M059J (cell line): Measurements from ENCODE around the gene DPAGT1. TPM values are rescaled to one million over a fixed set of nuclear protein-coding genes. Genes with fewer than 3 reads are reported as not detected.
"Not testable (repeated sequence)": the region's sequence is repeated elsewhere in the genome, so short reads cannot be mapped to it uniquely, and the experiment has no call there.

Experiments
- DNase-seq: peaks from one replicate; pipeline ENCODE4 v3.0.0-alpha.2; 2012; ENCODE audit warnings: low read depth
- total RNA-seq: library from RNA; depleted of rRNA; stranded (reverse); fragments of >200 nt; shearing (Covaris generic); gene quantifications from 2 replicates; pipeline ENCODE4 v1.2.3, GENCODE V29; 2014

Gene DPAGT1
- total RNA-seq, 1 experiment from 2014 or later = 42.1 TPM

DNA sequence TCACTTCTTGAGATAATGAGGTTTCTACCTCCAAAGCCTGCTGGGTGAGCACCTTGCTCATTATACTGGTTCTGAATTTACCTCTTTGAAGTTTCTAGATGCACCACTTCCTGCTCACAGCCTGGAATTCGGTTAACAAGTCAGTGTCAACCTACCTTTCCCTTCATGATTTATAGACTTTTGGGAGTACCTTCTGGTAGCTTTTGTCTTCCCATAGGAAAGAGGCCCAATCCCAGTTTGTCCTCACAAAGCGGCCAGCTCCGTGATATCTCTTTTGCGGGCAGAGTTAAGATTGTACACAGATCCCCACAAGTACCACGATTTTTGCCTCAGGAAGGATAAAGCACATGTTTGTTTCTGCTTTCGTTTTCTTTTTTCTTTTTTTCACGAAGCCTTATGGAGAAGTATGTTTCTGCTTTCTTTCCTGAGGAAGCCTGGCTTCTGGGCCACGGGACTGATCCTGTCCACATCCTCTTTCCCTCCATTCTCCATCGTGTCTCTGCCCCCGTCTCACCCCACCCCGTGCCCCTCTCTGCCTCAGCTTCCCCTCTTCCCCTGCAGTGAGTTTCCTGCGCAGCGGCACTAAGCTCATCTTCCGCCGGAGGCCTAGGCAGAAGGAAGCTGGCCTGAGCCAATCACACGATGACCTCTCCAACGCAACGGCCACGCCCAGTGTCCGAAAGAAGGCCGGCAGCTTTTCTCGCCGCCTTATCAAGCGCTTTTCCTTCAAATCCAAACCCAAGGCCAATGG lies 14.0 kb upstream of the DPAGT1 start:
- no peak for DNase-seq

DNA sequence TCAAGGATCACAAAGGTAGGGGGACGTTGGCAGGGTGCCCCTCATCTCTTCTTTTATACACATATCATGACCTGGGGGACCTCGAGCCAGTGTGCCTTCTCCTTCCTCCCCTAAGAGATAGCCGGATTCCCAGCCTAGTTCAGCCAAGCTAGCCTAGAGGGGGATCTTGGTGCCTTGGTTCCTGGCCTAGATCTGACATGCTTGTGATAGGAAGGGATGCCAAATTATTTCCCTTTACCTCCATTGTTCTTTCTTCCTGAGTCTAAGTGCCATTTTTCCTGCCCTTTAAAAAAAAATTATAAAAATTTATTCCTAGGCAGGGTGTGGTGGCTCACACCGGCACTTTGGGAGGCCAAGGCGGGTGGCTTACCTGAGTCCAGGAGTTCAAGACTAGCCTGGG lies 12.7 kb upstream of the DPAGT1 start:
- no peak for DNase-seq

DNA sequence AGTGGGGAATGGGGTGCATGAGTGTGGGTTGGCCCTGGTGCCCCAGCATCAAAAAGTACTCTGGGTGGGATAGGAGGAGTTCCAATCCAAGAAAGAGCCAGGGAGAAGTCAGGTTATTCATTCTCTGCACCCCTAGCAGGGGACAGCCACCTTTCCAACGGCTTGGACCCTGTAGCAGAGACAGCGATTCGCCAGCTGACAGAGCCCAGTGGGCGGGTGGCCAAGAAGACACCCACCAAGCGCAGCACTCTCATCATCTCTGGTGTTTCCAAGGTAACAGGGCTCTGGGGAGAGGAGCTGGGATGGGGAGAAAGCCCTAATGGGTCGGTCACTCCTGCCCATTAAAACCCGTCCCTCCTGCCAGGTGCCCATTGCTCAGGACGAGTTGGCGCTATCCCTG lies 12.1 kb upstream of the DPAGT1 start:
- no peak for DNase-seq

DNA sequence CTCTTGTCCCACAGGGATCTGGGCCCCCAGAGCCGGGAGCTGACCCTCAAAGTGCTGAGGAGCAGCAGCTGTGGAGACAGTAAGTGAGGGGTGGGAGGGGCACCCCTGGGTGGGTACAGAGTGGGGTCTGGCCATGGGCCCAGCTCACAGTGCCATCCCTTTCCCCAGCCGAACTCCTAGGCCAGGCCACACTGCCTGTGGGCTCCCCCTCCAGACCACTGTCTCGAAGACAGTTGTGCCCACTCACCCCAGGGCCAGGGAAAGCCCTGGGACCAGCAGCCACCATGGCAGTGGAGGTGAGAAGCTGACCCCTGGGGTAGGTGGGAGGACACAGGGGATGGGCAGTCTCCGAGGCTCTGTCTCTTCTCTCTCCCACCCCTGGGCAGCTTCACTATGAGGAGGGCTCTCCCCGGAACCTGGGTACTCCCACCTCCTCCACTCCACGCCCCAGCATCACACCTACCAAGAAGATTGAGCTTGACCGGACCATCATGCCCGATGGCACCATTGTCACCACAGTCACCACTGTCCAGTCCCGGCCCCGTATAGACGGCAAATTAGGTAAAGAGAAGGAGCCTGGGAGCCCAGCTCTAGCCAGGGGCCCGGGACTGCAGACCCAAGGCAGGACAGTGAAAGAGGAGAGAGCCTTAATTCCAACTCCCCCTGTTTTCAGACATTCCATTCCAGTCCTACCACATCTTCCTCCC lies 10.8 kb upstream of the DPAGT1 start:
- no peak for DNase-seq

DNA sequence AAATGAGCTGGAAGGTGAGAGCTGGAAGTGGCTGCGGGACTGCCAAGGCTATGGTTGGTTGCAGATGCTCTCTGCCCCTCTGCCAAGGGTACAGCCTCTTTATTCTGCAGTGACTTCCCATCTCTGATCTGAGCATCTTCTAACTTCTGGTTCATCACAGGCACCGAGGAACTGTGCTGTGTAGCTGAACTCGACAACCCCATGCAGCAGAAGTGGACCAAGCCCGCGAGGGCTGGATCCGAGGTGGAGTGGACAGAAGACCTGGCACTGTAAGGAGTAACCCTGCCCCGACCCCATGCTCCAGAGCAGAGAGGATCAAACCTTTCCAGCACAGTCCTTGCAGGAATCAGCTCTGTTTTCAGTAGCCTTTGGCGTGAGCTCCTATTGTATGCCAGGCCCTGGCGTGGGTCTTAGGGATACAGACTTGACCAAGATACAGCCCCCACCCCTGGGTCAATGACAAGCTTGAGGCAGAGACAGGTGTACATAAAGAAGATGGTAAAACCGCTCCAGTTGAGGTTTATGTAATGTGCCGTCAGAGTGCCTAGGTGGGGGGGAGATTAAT lies 9.8 kb upstream of the DPAGT1 start:
- DNase-seq = no peak

DNA sequence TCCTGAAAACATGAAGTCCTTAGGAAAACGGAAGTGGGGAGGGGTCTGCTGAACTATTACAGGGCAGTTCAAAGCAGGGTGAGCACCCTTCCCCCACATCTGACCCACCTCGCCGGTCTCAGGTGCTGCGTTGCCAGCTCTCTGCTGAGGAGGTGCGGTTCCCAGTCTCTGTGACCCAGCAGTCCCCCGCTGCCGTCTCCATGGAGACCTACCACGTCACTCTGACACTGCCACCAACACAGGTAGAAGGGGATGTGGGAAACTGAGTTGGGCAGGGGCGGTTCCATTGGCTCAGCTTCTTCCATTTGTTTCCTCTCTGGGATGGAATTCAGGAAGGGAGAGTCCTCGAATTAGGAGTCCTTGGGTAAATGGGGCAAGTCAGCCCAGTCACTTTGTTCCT lies 8.8 kb upstream of the DPAGT1 start:
- no peak for DNase-seq

DNA sequence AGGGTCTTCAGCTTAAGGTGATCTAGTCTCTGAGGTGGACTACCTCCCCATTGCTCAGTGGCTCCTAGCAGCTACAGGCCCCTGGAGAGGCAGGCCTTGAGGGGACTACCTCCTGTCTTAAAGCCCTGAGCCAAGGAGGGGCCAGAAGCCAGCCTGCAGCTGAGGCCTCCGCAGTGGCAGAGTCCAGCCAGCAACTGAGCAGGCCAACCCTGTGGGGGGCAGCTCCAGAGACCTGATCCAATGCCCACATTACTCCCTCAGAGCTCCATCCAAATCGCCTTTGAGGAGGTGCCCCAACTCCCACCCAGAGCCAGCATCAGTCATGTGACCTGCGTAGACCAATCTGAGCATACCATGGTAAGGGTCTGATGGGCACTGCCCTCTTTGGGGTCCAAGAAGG lies 8.2 kb upstream of the DPAGT1 start:
- no peak for DNase-seq

DNA sequence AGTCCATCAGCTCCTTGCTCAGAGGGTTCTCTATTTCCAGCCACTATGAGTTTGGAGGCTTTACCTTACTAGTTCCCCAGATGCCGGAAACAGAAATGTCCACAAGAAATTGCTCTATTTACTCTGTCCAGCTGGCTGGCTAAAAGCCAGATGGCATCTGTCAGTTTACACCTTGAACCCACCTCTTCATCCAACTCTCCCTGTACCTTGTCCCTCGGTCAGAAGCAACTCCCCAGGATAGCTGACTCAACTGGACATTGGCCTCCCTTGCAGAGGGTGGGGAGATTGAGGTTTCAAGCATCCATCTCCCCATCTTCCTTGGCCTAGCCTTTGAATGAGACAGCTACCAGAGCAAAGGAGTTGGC lies 7.2 kb upstream of the DPAGT1 start:
- DNase-seq = no peak

DNA sequence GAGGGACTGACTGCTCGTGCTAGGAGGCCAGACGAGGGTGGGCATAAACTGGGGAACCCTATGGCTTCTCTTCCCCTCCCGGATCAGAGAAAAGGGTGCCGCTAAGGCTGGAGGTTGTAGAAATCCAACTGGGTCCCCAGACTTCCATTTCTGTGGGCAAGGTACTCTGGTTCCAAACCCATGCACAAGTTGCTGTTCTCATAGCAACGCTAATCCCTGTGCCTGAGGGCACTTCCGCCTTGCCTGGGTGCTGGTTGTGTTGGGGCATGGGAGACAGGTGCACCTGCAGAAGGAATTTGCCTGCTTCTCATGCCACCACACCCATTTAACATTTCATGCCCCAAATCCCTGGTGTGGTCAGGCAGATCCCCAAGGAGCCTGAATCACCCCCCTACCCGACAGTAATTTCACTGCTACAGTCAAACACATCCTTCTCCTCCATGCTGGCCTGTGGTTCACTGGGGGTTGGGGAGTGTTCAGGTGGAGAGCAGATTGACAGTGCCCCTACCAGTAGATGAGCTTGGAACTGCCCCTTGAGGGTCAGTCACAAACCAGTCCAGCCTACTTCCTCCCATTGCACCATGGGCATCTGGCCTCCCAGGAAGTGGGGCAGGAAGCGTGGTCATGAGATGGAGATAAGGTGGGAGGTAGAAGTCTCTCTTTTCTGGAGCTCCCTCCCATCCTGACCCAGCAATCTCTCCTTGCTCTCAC lies 6.6 kb upstream of the DPAGT1 start:
- DNase-seq = peak; percentile 76

DNA sequence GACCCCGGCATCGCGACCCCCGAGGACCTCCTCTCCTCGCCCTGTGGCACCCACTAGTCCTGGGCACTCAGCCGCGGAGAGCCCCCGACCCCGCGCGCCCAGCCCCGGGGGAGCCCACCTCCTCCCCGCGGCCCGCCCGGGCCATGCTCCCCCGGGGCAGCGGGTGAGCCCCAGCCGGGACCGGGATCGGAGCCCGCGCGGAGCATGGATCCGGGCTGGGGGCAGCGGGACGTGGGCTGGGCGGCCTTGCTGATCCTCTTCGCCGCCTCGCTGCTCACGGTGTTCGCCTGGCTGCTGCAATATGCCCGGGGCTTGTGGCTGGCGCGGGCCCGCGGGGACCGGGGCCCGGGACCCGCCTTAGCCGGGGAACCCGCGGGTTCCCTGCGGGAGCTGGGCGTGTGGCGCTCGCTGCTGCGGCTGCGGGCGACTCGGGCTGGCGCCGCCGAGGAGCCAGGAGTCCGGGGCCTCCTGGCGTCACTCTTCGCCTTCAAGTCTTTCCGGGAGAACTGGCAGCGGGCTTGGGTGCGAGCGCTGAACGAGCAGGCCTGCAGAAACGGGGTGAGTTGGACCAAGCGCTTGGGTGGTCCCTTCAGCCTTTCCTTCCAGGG lies 6.0 kb upstream of the DPAGT1 start:
- no peak for DNase-seq

DNA sequence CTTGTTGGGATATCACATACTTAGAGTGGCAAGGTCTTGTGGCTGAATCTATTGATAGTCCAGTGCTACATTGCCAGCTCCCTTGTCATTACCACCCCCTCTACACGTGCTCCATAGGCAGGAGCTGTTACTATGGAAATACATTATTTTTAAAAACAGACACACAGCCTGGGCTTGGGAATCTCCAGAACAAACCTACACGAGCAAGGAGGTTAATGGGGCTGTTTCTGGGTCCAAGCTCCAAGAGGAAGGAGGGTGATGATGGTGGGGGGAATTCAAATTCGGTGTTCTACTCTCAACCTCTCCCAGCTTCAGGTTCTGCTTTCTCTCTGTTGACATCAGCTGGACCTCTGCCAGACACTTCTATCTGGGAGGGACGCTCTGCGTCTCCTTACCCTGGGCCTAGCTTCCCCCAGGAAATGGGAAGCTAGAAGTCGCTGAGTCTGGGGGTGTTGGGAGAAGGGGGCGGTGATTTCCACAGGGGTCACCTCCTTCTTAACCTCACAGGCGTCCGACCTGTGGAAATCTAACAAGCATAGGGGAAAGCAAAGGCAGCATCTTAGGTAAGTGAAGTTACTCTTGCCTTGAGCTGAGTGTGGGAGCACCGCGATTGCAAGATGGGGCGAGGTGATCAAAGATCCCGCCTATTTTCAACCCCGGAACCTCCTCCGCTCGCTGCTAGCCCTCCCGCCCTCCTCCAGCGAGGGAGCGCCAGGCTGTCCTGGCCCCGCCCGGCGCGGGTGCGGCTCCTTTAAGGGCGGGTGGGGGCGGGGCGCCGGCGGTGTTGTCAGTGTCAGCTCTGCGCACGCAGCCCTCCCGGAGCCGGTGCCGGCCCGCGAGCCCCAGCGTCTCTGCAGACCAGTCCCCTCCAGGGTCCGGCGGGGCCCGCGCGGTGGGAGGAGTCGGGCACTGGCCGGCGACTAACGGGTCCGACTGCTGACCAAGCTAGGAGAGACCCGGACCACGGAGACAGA lies 5.2 kb upstream of the DPAGT1 start, which contains the start of gene C2CD2L:
Gene C2CD2L (plus strand): TSS at position 781 of the 974 bp plus-strand sequence. CDS start 398 bp downstream, outside the sequence.
- DNase-seq = peak; percentile 92

DNA sequence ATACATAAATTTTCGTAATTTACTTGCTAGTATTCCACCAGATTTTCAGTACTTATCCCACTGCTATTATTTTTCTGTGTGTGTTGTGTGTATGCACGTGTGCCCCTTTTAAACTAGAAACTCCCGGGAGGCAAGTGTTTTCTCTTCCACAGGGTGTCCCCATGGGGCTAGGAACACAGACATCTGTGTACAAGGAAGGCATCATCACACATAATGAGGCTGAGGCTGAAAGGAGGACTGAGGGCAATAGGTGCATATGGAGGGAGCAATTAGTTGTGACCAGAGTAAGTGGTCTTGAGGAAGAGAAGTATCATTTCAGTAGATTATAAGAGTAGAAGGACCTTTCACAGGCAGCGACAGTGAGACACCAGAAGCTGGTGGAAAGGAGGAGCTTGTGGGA lies 2.1 kb upstream of the DPAGT1 start:
- no peak for DNase-seq

DNA sequence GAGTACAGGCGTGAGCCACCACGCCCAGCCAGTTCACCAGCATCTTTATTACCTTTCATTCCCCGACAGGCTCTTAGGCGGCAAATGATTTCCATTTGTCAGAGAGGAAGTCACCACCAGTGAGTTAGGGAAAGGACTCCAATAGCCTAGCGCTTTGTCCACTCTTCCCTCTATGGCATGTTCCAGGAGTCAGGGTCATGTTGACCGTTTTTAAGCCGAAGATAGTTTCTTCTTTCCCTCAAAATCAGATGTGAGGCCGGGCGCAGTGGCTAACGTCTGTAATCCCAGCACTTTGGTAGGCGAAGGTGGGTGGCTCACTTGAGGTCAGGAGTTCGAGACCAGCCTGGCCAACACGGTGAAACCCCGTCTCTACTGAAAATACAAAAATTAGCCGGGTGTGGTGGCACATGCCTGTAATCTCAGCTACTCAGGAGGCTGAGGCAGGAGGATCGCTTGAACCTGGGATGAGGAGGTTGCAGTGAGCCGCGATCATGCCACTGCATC lies 1.6 kb upstream of the DPAGT1 start:
- not testable (repeated sequence) for DNase-seq

DNA sequence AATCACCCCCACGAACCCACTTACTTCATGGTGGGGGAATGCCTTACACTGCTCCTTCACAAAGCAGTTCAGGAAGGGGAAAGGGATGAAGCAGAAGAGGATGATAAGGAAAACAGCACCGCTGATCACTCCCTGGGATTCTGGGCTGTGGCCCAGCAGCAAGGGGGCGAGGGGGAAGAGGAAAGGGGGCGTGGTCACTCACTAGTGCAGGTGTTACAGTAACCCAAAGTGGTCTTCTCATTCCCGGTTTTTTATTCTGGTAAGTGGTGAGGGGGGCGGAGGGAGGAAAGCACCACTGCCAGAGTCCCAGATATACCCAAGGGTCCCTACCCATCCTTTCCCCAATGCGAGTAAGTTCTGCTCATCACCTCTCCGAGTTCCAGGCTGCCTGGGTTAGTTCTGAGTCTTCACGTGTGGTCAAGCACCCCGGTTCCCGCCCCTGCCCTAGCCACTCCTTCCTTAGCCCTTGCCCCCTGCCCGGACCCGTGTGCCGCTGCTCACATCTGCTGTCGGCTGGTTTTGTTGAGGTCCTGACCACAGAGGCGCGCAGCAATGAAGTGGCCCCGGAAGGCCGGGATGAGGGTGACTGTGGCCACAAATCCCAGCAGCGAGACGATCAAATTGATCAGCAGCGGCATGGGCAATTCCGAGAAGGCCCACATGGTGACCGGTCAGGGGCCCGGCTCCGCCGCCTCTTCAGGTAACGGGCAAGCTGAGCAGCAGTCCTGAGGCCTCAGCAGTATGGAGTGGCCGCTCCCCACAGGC lies 477 bp downstream of the DPAGT1 start:
- DNase-seq = peak; percentile 55

DNA sequence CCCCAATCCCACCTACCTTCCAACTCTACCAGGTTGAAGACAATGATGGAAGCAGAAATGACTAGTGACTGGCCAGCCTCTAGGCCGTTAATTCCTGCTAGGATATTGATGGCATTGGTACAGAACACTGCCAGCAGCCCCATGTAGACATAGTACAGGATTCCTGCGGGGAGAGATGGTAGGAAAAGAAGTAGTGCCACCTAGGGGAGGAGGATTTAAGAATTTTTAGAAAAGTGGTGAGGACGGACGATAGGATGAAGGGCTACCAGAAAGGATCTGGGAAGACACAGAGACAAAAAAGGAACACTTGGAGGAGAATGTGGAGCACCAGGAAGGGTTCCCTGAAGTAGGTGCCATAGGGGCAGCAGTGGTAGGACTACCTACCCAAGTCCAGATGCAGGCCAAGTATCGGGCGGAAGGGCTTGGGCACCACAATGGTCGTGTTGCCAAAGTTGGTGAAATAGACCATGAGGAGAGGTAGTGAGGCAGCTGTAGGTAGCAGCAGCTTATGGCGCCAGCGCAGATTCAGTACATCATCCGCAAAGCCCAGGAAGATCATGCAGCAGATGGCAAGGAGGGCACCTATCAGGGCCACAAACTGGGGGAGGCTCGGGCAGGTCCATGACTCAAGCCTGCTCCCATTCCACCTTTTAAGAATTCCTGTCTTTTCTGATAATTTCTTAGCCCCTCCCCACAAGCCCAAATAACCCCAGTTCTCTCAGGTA lies 1.2 kb downstream of the DPAGT1 start:
- peak; percentile 43 for DNase-seq

DNA sequence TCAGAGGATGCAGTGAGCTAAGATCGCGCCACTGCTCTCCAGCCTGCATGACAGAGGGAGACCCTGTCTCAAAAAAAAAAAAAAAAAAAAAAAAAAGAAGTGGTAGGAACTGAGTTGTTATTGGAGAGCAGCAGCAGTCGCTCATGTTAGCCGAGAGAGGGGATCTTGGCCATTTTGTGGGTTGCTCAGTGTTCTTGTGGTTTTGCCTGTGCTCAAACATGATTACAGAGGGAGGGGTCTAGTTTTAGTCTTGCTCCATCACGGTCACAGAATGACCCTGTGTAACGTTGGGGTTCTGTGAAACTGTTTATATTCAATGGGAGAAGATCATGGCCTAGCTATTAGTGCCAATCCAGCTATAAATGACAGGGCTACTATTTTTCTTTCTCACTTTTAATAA lies 1.9 kb downstream of the DPAGT1 start:
- no peak for DNase-seq

DNA sequence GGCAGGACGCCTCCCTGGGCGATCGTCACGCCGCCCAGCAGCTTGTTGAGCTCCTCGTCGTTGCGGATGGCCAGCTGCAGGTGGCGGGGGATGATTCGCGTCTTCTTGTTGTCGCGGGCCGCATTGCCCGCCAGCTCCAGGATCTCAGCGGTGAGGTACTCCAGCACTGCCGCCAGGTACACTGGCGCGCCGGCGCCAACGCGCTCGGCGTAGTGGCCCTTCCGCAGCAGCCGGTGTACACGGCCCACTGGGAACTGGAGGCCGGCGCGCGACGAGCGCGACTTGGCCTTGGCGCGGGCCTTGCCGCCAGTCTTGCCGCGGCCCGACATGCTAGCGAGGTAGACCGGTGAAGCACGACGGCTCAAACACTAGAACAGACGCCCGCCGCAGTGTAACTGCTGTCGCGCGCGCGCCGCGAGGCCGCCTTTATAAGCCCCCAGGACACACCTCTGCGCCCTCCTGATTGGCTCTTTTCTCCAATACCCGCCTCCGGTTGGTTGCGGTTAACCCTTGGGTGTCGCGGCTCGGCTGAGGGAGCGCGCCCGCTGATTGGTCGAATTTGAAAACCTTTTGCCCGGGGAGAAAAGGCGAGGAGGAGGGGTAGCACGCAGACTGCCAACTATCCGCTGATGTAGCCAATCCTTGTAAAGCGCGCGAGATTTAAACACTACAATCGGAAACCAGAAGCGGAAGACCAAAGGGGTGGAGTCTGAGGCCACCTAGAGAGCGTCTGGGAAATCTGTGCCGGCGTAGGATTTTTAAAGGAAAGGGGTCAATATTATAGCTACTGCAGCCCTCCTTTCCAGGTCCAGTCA lies 6.4 kb downstream of the DPAGT1 start:
- peak; percentile 99 for DNase-seq

DNA sequence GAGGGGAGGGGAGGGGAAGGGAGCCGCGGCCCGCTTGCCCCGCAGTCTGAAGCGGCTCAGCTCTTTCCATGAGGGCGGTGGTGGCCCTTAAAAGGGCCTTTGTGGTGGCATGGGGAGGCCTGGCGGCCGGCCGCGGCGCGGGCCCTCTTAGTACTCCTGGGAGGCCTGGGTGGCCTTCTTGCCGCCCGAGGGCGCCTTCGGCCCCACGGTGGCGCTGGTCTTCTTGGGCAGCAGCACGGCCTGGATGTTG lies 6.9 kb downstream of the DPAGT1 start:
- peak; percentile 80 for DNase-seq
